ENCODE results near the gene OTUD1. TPM values are rescaled to one million over a fixed set of nuclear protein-coding genes. Genes with fewer than 3 reads are reported as not detected.
"Not testable (repeated sequence)": the region's sequence is repeated elsewhere in the genome, so short reads cannot be mapped to it uniquely, and the experiment has no call there.

Gene OTUD1
- 24.1 TPM for total RNA-seq

- peak; percentile 97 for DNase-seq (ENCODE audit: low spot score)
These were observed at the start of gene OTUD1 for GRCh38 chr10:23438547-23439451. Gene OTUD1 (plus strand): TSS chr10:23439075. CDS start chr10:23439458, 383 bp downstream.

- DNase-seq (ENCODE audit: low spot score) = not testable (repeated sequence)
These were observed 48.5 kb upstream of the OTUD1 start for GRCh38 chr10:23390408-23390807.

DNA sequence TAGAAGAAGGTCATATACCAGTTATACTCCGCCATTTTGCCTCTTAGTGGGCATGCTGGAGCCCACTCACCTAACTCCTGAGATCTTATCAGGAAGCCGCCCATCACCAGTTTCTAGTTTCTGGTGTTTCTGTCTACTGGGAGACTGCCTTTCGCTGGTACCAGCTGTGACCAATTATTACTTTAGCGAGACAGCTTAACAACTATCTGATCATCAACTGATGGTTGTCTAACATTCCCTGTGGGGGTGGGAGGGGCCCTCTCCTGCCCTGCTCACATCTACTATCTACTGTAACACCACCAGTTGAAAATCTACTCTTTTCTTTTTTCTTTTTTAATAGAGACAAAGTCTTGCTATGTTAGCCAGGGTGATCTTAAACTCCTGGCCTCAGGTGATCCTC lies 48.1 kb upstream of the OTUD1 start:
- DNase-seq (ENCODE audit: low spot score) = no peak

DNA sequence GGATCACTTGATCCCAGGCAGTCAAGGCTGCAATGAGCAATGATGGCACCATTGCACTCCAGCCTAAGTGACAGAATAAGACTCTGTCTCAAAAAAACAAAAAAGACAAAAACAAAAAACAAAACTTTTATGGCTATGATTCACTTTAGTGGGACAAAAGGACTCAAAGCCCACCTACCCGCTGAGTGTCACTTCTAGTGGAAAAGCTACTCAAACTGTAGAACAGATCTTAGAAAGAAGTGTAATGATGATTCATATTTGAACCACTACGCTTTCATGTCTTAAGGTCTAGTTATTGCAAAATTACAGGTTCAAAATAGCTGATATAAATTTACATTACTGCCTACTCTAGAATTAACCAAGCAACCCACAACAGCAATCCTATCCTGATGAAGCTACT lies 47.1 kb upstream of the OTUD1 start:
- DNase-seq (ENCODE audit: low spot score) = no peak

DNA sequence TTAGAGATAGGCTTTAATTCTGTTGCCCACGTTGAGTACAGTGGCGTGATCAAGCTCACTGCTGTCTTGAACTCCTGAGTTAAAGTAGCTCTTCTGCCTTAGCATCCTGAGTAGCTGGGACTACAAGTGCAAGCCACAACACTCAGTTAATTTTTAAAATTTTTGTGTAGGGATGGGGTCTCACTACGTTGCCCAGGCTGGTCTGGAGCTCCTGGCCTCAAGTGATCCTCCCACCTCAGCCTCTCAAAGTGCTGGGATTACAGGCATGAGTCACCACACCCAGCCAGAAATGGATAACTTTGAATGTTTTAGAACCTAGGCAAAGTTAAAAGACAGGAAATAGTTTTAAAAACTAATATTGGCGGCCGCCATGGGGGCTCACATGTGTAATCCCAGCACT lies 43.9 kb upstream of the OTUD1 start:
- DNase-seq (ENCODE audit: low spot score) = no peak

GRCh38 chr10:23396695-23397094 lies 42.2 kb upstream of the OTUD1 start:
- DNase-seq (ENCODE audit: low spot score) = no peak

DNA sequence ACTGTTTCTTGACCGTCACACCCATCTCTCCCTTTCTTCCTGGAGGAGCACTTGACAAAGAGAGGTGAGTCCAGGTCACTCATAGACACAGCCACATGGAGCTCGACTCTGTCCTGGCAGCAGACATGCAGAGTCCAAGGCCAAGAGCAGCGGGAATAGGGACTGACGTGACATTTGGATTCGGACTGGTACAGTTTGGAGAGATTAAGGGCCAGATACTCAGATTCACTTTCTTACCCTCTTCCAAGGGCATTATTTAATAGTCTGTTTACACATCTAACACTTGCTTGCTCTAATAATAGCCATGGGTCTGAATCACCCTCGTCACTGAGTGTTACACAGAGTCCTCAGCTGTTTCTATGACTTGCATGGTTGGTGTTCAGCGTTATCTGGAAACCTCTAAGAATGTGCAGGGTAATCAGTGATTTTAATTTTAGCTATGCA lies 39.2 kb upstream of the OTUD1 start:
- no peak for DNase-seq (ENCODE audit: low spot score)

DNA sequence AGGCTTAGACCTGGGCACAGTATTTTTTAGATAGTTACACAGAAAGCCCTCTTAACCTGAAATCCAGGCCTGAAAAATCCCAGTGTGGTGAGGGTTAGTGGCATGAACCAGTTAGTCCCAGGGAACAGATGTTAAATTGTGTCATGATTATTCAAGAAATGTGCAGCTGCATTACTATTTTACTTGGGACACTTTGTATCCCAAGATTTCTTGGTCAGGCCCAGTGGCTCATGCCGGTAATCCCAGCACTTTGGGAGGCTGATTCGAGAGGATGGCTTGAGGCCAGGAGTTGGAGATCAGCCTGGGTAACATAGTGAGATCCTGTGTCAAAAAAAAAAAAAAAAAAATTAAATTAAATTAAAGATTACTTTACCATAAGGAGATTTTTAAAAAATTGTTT lies 36.0 kb upstream of the OTUD1 start:
- DNase-seq (ENCODE audit: low spot score) = no peak

GRCh38 chr10:23403278-23403677 lies 35.6 kb upstream of the OTUD1 start:
- no peak for DNase-seq (ENCODE audit: low spot score)

- DNase-seq (ENCODE audit: low spot score) = no peak
These were observed 35.2 kb upstream of the OTUD1 start for GRCh38 chr10:23403719-23404118.

DNA sequence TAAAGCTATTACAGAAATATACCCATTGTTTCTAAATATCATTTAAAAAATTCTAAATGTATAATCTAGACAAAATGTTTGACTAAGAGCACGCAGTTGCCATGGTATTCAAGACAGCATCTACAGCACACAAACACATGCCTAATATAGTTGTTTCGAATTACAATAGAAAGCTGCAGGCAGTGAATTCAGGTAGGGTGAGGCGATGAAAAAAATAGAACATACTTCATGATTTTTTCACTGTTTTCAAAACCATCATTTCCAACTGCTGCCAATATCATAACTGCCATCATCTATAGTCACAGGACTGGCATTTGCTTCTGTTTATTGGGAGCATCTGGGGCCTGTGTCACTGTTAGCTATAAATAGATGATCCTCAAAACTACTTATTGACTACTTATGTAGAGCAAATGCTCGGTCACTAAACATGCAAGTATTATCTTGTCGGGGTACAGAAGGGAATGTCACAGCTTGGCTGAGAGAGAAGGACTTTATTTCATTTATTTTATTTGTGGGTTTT lies 34.4 kb upstream of the OTUD1 start:
- DNase-seq (ENCODE audit: low spot score) = no peak

- no peak for DNase-seq (ENCODE audit: low spot score)
These were observed 33.3 kb upstream of the OTUD1 start for GRCh38 chr10:23405540-23405939.

GRCh38 chr10:23406409-23406808 lies 32.5 kb upstream of the OTUD1 start:
- no peak for DNase-seq (ENCODE audit: low spot score)

DNA sequence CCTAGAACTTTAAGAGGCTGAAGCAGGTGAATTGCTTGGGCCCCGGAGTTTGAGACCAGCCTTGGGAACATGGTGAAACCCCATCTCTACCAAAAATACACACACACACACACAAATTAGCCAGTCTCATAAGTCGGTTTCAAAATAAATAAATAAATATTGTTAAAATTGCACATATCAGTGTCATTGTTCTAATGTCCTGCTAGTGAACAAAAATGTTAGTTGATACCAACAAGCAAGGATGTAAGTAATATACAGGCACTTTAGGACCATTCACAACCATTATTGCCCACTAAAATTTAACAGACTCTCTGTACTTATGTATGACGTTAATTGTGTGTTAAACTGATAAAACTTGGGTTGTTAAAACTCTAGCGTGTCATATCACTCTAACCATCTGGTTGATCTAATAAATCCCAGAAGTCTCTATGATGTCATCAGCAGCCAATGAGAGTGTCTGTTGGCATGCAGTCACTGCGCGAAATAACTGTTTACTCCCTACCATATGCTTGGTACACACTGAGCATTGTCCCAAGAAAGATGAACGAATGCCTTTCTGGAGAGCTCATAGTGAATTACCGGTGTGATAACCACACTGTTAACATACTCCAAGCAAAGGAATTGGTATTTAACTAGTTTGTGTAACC lies 30.4 kb upstream of the OTUD1 start:
- DNase-seq (ENCODE audit: low spot score) = no peak

DNA sequence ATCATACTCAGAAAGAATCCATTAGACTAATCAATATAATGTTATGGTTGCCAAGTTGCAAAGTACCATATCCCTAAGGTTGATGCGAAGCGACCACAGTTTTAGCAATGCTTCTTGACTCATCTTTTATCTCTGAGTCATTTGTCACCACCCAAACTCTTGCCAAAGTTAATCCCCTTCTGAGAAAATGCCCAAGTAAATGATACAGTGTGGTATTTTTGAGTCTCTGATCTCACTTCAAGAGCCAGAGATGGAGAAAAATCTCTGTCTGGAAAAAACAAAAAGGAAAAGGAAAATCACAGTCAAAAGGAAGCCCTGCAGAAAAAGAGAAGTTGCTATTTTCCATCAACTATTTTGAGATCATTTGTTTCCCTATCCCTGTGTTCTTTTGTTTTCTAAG lies 26.7 kb upstream of the OTUD1 start:
- no peak for DNase-seq (ENCODE audit: low spot score)

DNA sequence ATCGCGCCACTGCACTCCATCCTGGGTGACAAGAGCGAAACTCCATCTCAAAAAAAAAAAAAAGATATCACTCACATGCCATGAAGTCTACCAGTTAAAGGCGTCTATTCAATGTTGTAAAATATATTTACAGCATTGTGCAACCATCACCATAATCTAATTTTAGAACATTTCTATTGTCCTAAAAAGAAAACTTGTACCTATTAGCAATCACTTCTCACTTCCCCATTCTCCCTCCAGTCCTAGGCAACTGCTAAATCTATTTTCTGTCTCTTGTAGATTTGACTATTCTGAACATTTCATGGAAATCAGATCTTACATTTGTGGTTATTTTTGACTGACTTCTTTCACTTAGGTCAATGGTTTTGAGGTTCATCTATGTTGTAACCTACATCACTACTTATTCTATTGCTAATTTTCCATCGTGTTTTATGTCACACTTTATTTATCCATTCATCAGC lies 25.2 kb upstream of the OTUD1 start:
- DNase-seq (ENCODE audit: low spot score) = no peak

DNA sequence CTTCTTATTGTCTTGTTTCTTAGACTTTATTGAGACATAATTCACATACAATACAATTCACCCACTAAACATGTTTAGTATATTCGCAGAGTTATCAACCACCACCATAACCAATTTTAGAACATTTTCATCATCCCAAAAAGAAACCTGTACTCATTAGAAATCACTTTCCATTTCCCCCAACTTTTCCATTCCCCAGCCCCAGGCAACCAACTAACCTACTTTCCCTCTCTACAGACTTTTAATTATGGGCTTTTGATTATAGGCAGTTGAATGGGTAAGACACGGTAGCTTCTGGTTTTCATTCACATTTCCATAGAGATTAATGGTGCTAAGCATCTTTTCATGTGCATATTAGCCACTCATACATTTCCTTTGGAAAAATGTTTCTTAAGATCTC lies 24.2 kb upstream of the OTUD1 start:
- DNase-seq (ENCODE audit: low spot score) = no peak

GRCh38 chr10:23417254-23417653 lies 21.6 kb upstream of the OTUD1 start:
- DNase-seq (ENCODE audit: low spot score) = no peak

DNA sequence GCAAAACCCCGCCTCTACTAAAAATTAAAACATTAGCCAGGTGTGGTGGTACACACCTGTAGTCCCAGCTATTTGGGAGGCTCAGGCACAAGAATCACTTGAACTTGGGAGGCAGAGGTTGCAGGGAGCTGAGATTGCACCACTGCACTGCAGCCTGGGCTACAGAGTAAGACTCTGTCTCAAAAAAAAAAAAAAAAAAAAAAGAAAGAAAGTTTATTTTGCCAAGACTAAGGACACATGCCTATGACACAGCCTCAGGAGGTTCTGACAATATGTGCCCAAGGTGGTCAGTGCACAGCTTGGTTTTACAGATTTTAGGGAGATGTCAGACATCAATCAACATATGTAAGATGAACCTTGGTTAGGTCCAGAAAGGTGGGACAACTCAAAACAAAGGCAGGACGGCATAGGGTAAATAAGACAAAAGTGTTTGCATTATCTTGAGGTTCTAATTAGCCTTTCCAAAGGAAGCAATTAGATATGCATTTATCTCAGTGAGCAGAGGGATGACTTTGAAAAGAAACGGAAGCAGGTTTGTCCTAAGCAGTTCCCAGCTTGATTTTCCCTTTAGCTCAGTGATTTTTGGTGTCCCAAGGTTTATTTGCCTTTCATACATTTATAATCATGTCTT lies 20.7 kb upstream of the OTUD1 start:
- no peak for DNase-seq (ENCODE audit: low spot score)

GRCh38 chr10:23419201-23419600 lies 19.7 kb upstream of the OTUD1 start:
- DNase-seq (ENCODE audit: low spot score) = no peak

GRCh38 chr10:23419655-23420329 lies 19.1 kb upstream of the OTUD1 start:
- DNase-seq (ENCODE audit: low spot score) = no peak

DNA sequence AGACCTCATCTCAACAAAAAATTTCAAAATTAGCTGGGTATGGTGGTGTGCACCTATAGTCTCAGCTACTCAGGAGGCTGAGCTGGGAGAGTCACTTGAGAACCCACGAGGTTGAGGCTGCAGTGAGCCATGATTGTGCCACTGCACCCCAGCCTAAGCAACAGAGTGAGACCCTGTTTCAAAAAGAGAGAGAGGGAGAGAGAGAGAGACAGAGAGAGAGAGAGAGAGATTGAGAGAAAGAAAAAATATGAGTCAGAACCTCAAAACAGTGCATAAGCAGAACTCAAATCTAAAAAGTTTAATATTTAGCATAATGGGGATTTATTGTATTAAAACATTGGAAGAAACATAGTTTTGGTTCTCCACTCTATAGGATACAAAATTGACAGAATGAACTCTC lies 17.5 kb upstream of the OTUD1 start:
- DNase-seq (ENCODE audit: low spot score) = no peak
